Nucleus accumbens (tissue), 56 donors: ENCODE results near the gene SP140L.
"Not testable (repeated sequence)": the region's sequence is repeated elsewhere in the genome, so short reads cannot be mapped to it uniquely, and the experiment has no call there.

Experiments used
- DNase-seq, 56 donors: peaks; one replicate each; lab custom pipeline; 2025; lab: John Stamatoyannopoulos, UW

The SP140L gene

GRCh38 chr2:230322561-230323384 lies 4.2 kb upstream of the SP140L start:
- DNase-seq = no peak

GRCh38 chr2:230323385-230324106 lies 3.4 kb upstream of the SP140L start:
- no peak for DNase-seq

GRCh38 chr2:230324503-230324902 lies 2.5 kb upstream of the SP140L start:
- DNase-seq = no peak

GRCh38 chr2:230325316-230326243 lies 1.4 kb upstream of the SP140L start:
- no peak for DNase-seq

GRCh38 chr2:230327418-230328154 lies 593 bp downstream of the SP140L start:
- no peak for DNase-seq

GRCh38 chr2:230328155-230328458 lies 1.1 kb downstream of the SP140L start:
- DNase-seq = no peak

GRCh38 chr2:230329946-230330605 lies 3.1 kb downstream of the SP140L start:
- no peak for DNase-seq

- DNase-seq = no peak
These were observed 3.7 kb downstream of the SP140L start for GRCh38 chr2:230330725-230331124.

GRCh38 chr2:230335461-230335863 lies 8.5 kb downstream of the SP140L start:
- DNase-seq = no peak

- no peak for DNase-seq
These were observed 9.0 kb downstream of the SP140L start for GRCh38 chr2:230335864-230336506.

GRCh38 chr2:230341936-230342528 lies 15.0 kb downstream of the SP140L start:
- DNase-seq = not testable (repeated sequence)

- not testable (repeated sequence) for DNase-seq
These were observed 16.1 kb downstream of the SP140L start for GRCh38 chr2:230343041-230343624.

GRCh38 chr2:230343747-230344146 lies 16.8 kb downstream of the SP140L start:
- DNase-seq = no peak

GRCh38 chr2:230346465-230346864 lies 19.5 kb downstream of the SP140L start:
- DNase-seq = no peak

GRCh38 chr2:230346921-230347533 lies 20.0 kb downstream of the SP140L start:
- no peak for DNase-seq

GRCh38 chr2:230347659-230348305 lies 20.8 kb downstream of the SP140L start:
- no peak for DNase-seq

GRCh38 chr2:230348787-230349186 lies 21.8 kb downstream of the SP140L start:
- no peak for DNase-seq
